GM12891 (cell line): ENCODE data around the gene ORMDL3.

Source experiments
- PAX5 ChIP-seq: IDR thresholded peaks from 2 replicates; pipeline ENCODE4 v1.6.1; 2011; ENCODE audit warnings: low read length, moderate library complexity, mild to moderate bottlenecking; ENCODE audit not compliant: insufficient read depth, severe bottlenecking
- POLR2A ChIP-seq: IDR thresholded peaks from 2 replicates; pipeline ENCODE4 v1.6.1; 2011; ENCODE audit warnings: low read depth, low read length, control low read depth
- POLR2AphosphoS5 ChIP-seq: IDR thresholded peaks from 2 replicates; pipeline ENCODE4 v1.6.1; 2011; ENCODE audit warnings: low read depth, low read length, control low read depth
- SPI1 ChIP-seq: IDR thresholded peaks from 2 replicates; pipeline ENCODE4 v1.6.1; 2011; ENCODE audit warnings: low read depth, low read length, control low read depth
- TAF1 ChIP-seq: IDR thresholded peaks from 2 replicates; pipeline ENCODE4 v1.6.1; 2011; ENCODE audit warnings: low read depth, low read length, control low read depth

DNA sequence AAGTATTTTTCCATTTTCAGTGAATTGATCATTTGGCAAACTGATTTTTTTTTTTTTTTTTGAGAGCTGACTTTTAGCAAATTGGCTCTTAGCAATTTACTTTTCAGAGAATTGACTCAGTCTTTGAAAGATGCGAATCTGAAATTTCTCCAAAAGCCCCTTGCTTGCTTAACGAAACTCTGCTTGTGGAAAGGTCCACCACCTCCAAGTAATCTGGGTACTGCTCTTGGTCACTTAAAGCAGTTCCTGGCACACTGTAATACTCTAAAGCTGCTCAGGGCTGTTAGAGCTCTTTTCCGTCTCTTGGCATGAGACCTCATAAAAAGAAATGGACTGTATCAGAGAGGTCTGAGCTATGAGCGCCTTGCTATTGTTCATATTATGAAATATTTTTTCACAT lies 11.8 kb downstream of the ORMDL3 start:
- TF ChIP-seq POLR2A = no peak
- no peak for TF ChIP-seq TAF1
- no peak for TF ChIP-seq POLR2AphosphoS5
- no peak for TF ChIP-seq SPI1
- TF ChIP-seq PAX5 = no peak
